ENCODE data around the gene CPLX3. TPM values are rescaled to one million over a fixed set of nuclear protein-coding genes. Genes with fewer than 3 reads are reported as not detected.
A peak's percentile ranks its signal among the peaks of the same experiment; 100 is the strongest.

The CPLX3 gene
- total RNA-seq, 4 donors from 2014 or later: not detected

DNA sequence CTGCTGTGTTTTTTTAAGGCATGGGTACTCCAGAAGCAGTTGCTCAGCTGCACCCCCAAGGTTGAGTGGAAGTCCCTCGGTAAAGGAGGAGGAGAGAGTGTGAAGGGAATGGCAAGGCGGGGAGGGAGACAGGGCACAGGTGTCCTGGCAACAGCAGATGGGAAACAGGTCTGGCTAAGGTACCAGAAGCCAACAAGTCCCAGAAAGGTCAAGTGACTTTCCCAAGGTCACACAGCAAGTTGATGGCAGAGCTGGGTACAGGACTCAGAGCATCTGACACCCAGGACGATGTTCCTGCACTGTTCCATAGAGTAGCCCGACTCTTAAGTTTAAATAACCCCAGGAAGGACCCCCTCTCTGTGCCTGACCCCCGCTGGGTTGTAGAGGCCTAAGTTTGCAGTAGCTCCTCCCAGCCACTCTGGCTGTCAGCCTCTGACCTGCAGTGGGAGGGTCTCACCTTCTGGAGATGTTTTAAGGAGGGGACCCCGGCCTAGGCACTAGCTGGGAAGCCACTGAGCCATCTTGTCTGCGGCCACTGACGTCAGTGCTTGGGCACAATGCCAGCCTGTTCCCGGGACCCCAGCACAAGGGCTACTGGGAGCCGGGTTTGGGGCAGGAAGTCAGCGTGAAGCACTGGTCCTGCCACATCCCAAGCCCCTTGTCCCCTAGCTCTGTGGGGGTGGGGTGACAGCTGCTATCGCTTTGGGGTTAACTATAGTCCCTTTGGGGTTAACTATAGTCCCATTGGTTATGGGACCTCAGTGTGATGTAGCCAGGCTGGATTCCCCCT lies 34.0 kb upstream of the CPLX3 start:
- peak overlapping the region in 3 of 4 donors; percentile 7 to 88 (median 40) for H3K27ac ChIP-seq
- no peaks in the 10 kb centered on the region for H3K27me3 ChIP-seq
- H3K36me3 ChIP-seq: no peaks in the 10 kb centered on the region
- 59 to 60% methylated on average over 8 to 12 of the region's 12 CpGs for WGBS, 2 donors
- H3K9me3 ChIP-seq: no peaks in the 10 kb centered on the region
- TF ChIP-seq, protein P1, sequence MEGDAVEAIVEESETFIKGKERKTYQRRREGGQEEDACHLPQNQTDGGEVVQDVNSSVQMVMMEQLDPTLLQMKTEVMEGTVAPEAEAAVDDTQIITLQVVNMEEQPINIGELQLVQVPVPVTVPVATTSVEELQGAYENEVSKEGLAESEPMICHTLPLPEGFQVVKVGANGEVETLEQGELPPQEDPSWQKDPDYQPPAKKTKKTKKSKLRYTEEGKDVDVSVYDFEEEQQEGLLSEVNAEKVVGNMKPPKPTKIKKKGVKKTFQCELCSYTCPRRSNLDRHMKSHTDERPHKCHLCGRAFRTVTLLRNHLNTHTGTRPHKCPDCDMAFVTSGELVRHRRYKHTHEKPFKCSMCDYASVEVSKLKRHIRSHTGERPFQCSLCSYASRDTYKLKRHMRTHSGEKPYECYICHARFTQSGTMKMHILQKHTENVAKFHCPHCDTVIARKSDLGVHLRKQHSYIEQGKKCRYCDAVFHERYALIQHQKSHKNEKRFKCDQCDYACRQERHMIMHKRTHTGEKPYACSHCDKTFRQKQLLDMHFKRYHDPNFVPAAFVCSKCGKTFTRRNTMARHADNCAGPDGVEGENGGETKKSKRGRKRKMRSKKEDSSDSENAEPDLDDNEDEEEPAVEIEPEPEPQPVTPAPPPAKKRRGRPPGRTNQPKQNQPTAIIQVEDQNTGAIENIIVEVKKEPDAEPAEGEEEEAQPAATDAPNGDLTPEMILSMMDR (IDR thresholded peaks at IDR 0.05): no peak
- no peak for TF ChIP-seq EP300 (IDR thresholded peaks at IDR 0.05)
- TF ChIP-seq POLR2A (IDR thresholded peaks at IDR 0.05): no peak
- no peak overlapping the region for H3K4me3 ChIP-seq
- no peak for DNase-seq (ENCODE audit: low spot score in 2 of 2)
- peaks cover 0 to 82% (median 63%) of the 10 kb centered on the region in 4 donors for H3K4me1 ChIP-seq

DNA sequence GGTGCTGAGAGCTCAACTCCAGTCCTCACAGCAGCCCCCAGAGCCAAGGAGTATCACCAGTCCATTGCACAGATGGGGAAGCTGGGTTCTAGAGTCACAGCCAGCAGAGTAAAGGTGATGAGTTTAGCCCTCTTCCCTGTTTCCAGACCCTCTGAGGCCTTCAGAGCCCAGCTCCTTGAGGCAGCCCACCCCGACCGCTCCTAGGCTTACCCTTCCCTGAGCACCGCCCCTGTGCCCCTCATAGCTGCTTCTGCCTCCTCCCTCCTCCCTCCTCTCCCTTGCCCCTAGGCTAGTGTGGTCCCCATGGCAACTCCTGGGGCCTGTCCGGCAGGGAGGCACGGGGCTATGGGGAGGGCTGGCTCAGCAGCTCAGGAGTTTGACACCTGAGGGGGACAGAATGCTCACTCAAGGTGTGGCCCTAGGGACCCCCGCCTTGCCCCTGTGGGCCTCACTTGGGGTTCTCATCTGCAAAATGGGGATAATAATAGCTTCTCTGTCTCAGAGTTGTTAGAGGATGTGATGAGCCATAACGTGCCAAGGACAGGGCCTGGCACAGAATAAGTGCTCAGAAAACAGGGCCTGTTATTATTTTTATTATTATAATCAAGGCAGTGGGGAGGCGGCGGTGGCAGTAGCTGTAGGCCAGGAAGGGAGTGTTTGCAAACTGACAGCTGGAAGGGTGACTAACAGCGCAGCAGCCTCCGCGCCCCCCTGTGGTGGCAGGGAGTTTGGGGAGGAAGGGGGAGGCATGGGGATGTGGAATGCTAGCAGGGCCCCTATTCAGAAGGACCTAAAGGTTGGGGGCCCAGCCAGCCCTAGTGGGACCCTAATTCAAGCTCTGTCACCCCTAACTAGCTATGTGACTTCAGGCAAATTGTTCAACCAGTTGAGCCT lies 33.0 kb upstream of the CPLX3 start:
- H3K4me3 ChIP-seq: no peak overlapping the region
- no peaks in the 10 kb centered on the region for H3K27me3 ChIP-seq
- H3K9me3 ChIP-seq: no peaks in the 10 kb centered on the region
- H3K36me3 ChIP-seq: peaks cover 0 to 3% (median 0%) of the 10 kb centered on the region in 3 donors
- 47 to 52% methylated on average over 12 of the region's 12 CpGs for WGBS, 2 donors
- H3K4me1 ChIP-seq: peaks cover 0 to 72% (median 57%) of the 10 kb centered on the region in 4 donors
- peak overlapping the region in 3 of 4 donors; percentile 5 to 88 (median 7) for H3K27ac ChIP-seq
- no peak for DNase-seq (ENCODE audit: low spot score in 2 of 2)
- no peak for TF ChIP-seq EP300 (IDR thresholded peaks at IDR 0.05)
- TF ChIP-seq, protein P1 (IDR thresholded peaks at IDR 0.05): peak in 3 of 5 experiments; percentile 12 to 26 (median 23)
- TF ChIP-seq POLR2A (IDR thresholded peaks at IDR 0.05): no peak

DNA sequence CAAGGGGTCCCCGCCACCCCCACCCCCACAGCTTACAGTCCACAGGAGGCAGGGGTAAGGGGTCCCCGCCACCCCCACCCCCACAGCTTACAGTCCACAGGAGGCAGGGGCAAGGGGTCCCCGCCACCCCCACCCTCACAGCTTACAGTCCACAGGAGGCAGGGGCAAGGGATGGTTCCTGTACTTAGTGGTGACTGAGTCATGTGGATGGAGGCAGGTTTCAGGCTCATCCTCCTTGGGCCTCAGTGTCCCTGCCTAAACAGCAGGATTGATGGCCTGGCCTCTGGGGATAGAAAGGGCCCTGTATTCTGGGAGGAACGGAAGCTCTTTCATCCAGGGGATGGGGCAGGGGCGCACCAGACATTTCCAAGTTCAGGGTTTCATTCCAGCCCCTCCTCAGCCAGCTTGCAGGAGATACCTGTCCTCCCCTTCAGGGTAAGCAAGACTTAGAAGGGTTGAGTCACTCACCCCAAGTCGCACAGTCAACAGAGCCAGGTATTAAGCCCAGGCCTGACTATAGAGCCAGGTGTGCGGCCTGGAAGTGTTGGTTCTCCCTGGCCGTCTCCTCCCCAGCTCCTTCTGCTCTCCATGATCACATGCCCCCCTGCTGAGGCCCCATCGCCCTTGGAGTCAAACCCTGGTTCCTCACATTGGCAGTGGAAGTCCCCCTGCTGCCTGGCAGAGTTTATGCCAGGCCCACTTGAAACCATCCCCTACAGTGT lies 32.0 kb upstream of the CPLX3 start:
- H3K27ac ChIP-seq: peak overlapping the region in 1 of 4 donors; percentile 88
- H3K36me3 ChIP-seq: peaks cover 0 to 13% (median 4%) of the 10 kb centered on the region in 3 donors
- H3K4me1 ChIP-seq: peaks cover 0 to 66% (median 50%) of the 10 kb centered on the region in 4 donors
- no peaks in the 10 kb centered on the region for H3K27me3 ChIP-seq
- TF ChIP-seq EP300 (IDR thresholded peaks at IDR 0.05) (no peak), POLR2A (IDR thresholded peaks at IDR 0.05) (no peak)
- TF ChIP-seq, protein P1 (IDR thresholded peaks at IDR 0.05): no peak
- H3K4me3 ChIP-seq: no peak overlapping the region
- 85 to 90% methylated on average over 6 to 7 of the region's 9 CpGs for WGBS, 2 donors
- no peaks in the 10 kb centered on the region for H3K9me3 ChIP-seq
- DNase-seq (ENCODE audit: low spot score in 2 of 2): no peak

DNA sequence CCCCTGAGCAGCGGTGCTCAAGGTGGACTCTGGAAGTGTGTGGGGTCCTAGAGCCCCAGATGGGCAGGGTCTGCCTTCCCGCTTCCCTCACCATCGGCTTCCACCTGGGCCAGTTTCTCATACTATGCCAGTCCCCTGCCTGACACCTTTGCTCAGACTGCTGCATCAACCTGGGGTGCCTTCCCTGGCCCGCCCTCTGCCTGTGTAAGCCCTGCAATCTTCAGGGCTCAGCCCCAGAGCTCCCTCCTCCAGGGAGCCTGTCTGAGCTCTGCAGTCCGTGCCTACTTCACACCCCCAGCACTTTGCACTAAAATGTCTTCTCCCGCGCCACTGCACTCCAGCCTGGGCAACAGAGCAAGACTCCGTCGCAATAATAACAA lies 31.5 kb upstream of the CPLX3 start:
- Histone ChIP-seq H3K4me3 (no peak overlapping the region), H3K4me1 (peaks cover 0 to 66% (median 50%) of the 10 kb centered on the region in 4 donors), H3K27me3 (no peaks in the 10 kb centered on the region), H3K27ac (peak overlapping the region in 1 of 4 donors; percentile 1), H3K36me3 (peaks cover 0 to 19% (median 5%) of the 10 kb centered on the region in 3 donors), H3K9me3 (no peaks in the 10 kb centered on the region)
- TF ChIP-seq POLR2A (IDR thresholded peaks at IDR 0.05) (no peak), EP300 (IDR thresholded peaks at IDR 0.05) (no peak)
- DNase-seq (ENCODE audit: low spot score in 2 of 2): no peak
- 91 to 94% methylated on average over 9 of the region's 9 CpGs for WGBS, 2 donors

DNA sequence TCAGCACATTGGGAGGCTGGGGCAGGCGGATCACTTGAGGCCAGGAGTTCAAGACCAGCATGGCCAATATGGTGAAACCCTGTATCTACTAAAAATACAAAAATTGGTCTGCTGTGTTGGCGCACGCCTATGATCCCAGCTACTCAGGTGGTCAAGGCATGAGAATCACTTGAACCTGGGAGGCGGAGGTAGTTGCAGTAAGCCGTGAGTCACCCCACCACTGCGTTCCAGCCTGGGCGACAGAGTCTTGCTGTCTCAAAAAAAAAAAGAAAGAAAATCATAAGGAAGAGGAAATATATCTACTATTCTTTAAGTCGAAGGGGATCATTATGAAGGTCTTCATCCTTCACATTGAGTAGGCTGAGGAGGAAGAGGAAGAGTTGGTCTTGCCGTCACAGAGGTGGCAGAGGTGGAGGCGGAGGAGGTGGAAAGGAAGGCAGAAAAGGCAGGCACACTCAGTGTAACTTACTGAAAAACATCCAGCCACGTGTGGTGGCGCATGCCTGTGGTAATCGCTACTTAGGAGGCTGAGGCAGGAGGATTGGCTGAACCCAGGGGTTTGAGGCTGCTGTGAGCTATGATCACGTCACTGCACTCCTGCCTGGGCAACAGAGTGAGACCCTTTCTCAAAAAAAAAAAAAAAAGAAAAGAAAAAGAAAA lies 30.3 kb upstream of the CPLX3 start:
- Histone ChIP-seq H3K36me3 (peaks cover 0 to 27% (median 5%) of the 10 kb centered on the region in 3 donors), H3K27ac (no peak overlapping the region), H3K4me1 (peaks cover 0 to 62% (median 40%) of the 10 kb centered on the region in 4 donors), H3K4me3 (no peak overlapping the region), H3K9me3 (no peaks in the 10 kb centered on the region), H3K27me3 (no peaks in the 10 kb centered on the region)
- no peak for DNase-seq (ENCODE audit: low spot score in 2 of 2)
- 90 to 93% methylated on average over 14 of the region's 14 CpGs for WGBS, 2 donors
- TF ChIP-seq EP300 (IDR thresholded peaks at IDR 0.05) (no peak), POLR2A (IDR thresholded peaks at IDR 0.05) (no peak)
- TF ChIP-seq, protein P1 (IDR thresholded peaks at IDR 0.05): no peak
